H1 (cell line): ENCODE measurements around the gene FLCN.
"Not testable (repeated sequence)": the region's sequence is repeated elsewhere in the genome, so short reads cannot be mapped to it uniquely, and the experiment has no call there.

ENCODE experiments used
- POLR2A ChIP-seq, 2 experiments: IDR thresholded peaks; 1 replicate in 1 of 2; 2 replicates in 1 of 2; pipeline ENCODE4 v1.6.1; 2011; ENCODE audit warnings: low read depth in 2 of 2, low read length in 2 of 2, mild to moderate bottlenecking in 2 of 2; ENCODE audit errors: control extremely low read depth in 1 of 2
- POLR2AphosphoS5 ChIP-seq: IDR thresholded peaks from 2 replicates; pipeline ENCODE4 v1.6.1; 2011; ENCODE audit warnings: low read depth, low read length

DNA sequence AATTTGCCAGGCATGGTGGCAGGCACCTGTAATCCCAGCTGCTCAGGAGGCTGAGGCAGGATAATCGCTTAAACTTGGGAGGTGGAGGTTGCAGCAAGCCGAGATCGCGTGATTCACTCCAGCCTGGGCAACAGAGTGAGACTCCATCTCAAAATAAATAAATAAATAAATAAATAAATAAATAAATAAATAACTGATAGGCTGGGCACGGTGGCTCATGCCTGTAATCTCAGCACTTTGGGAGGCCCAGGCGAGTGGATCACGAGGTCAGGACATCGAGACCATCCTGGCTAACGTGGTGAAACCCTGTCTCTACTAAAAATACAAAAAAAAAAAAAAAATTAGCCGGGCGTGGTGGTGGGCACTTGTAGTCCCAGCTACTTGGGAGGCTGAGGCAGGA, 18.7 kb upstream of the FLCN start:
- TF ChIP-seq POLR2AphosphoS5; POLR2A (IDR thresholded peaks at IDR 0.05; ENCODE audit: control extremely low read depth in 1 of 2, low read depth in 2 of 2, low read length in 2 of 2): not testable (repeated sequence)
